Endodermal cell (in vitro differentiated cells): ENCODE results near the gene RAB31. TPM values are rescaled to one million over a fixed set of nuclear protein-coding genes. Genes with fewer than 3 reads are reported as not detected.

Source experiments
- DNase-seq: peaks from one replicate; pipeline ENCODE4 v3.0.0-alpha.2; 2017
- H3K27ac ChIP-seq: 2 replicates; pipeline ENCODE4 v1.5.1; 2013; ENCODE audit warnings: mild to moderate bottlenecking, low read depth, low read length, moderate library complexity
- H3K27me3 ChIP-seq: 2 replicates; pipeline ENCODE4 v1.6.1; 2013; ENCODE audit warnings: mild to moderate bottlenecking, low read length, moderate library complexity; ENCODE audit not compliant: insufficient read depth, control insufficient read depth, poor library complexity, severe bottlenecking
- H3K36me3 ChIP-seq: 2 replicates; pipeline ENCODE4 v1.7.0; 2013; ENCODE audit warnings: mild to moderate bottlenecking, low read length, moderate library complexity; ENCODE audit not compliant: control insufficient read depth, insufficient read depth
- H3K4me1 ChIP-seq: one replicate; pipeline ENCODE4 v1.7.0; 2013; ENCODE audit warnings: low read length; ENCODE audit not compliant: control insufficient read depth, insufficient read depth
- H3K4me3 ChIP-seq: 2 replicates; pipeline ENCODE4 v1.5.1; 2013; ENCODE audit warnings: mild to moderate bottlenecking, low read length, moderate library complexity
- H3K9ac ChIP-seq: 2 replicates; pipeline ENCODE4 v1.6.1; 2013; ENCODE audit warnings: mild to moderate bottlenecking, low read length, moderate library complexity; ENCODE audit not compliant: poor library complexity, severe bottlenecking; ENCODE audit errors: extremely low read depth
- H3K9me3 ChIP-seq: 2 replicates; pipeline ENCODE4 v1.6.1; 2013; ENCODE audit warnings: mild to moderate bottlenecking, low read length, moderate library complexity; ENCODE audit not compliant: control insufficient read depth
- H3K27ac Mint-ChIP-seq: 2 replicates; pipeline ENCODE4 v1.8.0; 2020; ENCODE audit warnings: mixed read lengths
- H3K27me3 Mint-ChIP-seq: 2 replicates; pipeline ENCODE4 v1.8.0; 2021; ENCODE audit warnings: mild to moderate bottlenecking, mixed read lengths; ENCODE audit not compliant: insufficient read depth
- H3K36me3 Mint-ChIP-seq: 2 replicates; pipeline ENCODE4 v1.8.0; 2020; ENCODE audit warnings: low read depth, mixed read lengths
- H3K4me1 Mint-ChIP-seq: 2 replicates; pipeline ENCODE4 v1.8.0; 2020; ENCODE audit warnings: mixed read lengths
- H3K4me3 Mint-ChIP-seq: 2 replicates; pipeline ENCODE4 v1.8.0; 2020; ENCODE audit warnings: mild to moderate bottlenecking, moderate library complexity, mixed read lengths
- H3K9me3 Mint-ChIP-seq: 2 replicates; pipeline ENCODE4 v1.8.0; 2020; ENCODE audit warnings: mild to moderate bottlenecking, mixed read lengths
- CTCF ChIP-seq: fragments of 200-600 bp; sonication (generic); conservative IDR thresholded peaks from 2 replicates; pipeline ENCODE4 v1.5.0; 2021; ENCODE audit warnings: antibody characterized with exemption, mild to moderate bottlenecking
- WGBS, 2 experiments: methylation state at CpG; one replicate each; pipeline versions ENCODE4 v1.1.5 to v1.1.7; 2013; ENCODE audit warnings: missing lambda C conversion rate in 2 of 2, mixed read lengths in 1 of 2; ENCODE audit not compliant: insufficient coverage in 1 of 2, insufficient read length in 1 of 2; 5-methylcytosine and 5-hydroxymethylcytosine counted together
- total RNA-seq, 2 donors: library from RNA; stranded (reverse); fragmentation: NEBNext Ultra II Directional in 1 of 2; extraction: Animal tissue kit (Norgen Biotek cat#: 25700) in 1 of 2; gene quantifications; 2 replicates in 1 of 2; 3 replicates in 1 of 2; pipeline ENCODE4 v1.2.1, GENCODE V29; 2021

RAB31 gene
- total RNA-seq, 2 donors from 2014 or later = 11.7 to 20.3 TPM

DNA sequence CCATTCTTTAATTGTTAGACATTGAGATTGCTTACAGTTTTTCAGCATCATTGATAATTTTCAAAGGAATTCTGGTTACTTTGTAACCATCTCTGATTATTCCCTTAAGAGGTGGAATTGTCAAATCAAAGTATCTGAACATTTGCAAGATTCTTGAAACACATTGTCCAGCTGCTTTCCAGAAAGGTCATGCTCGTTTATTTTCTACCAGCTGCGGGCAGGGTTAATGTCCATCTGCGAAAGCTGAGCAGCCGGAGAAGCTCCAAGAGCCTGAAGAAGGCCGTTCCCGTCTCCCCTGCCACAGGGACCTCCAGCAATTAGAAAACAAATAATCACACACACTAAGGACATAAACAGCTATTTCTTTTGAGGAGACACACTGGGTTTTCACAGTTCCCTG is 101.6 kb downstream of the RAB31 start:
- Histone ChIP-seq H3K36me3 (no peaks in the 10 kb centered on the region), H3K9me3 (peaks cover 6% of the 10 kb centered on the region), H3K4me1 (peaks cover 4% of the 10 kb centered on the region), H3K9ac (no peak overlapping the region), H3K27ac (no peak overlapping the region), H3K4me3 (no peak overlapping the region), H3K27me3 (no peaks in the 10 kb centered on the region)
- Mint-ChIP-seq H3K27ac (no peak overlapping the region), H3K27me3 (peaks cover 1% of the 10 kb centered on the region), H3K36me3 (peaks cover 4% of the 10 kb centered on the region), H3K4me3 (no peak overlapping the region), H3K4me1 (peaks cover 11% of the 10 kb centered on the region), H3K9me3 (peaks cover 7% of the 10 kb centered on the region)
- no peak for TF ChIP-seq CTCF
- no peak for DNase-seq
- WGBS, 2 experiments = 88 to 91% methylated on average over 4 to 6 of the region's 6 CpGs

- Mint-ChIP-seq H3K27me3 (no peaks in the 10 kb centered on the region), H3K4me3 (no peak overlapping the region), H3K9me3 (peaks cover 3% of the 10 kb centered on the region), H3K36me3 (peaks cover 3% of the 10 kb centered on the region), H3K27ac (no peak overlapping the region), H3K4me1 (peaks cover 11% of the 10 kb centered on the region)
- Histone ChIP-seq H3K27me3 (no peaks in the 10 kb centered on the region), H3K4me3 (no peak overlapping the region), H3K36me3 (no peaks in the 10 kb centered on the region), H3K4me1 (peaks cover 4% of the 10 kb centered on the region), H3K27ac (no peak overlapping the region), H3K9ac (no peak overlapping the region), H3K9me3 (peaks cover 3% of the 10 kb centered on the region)
- no peak for TF ChIP-seq CTCF
- DNase-seq = no peak
- WGBS, 2 experiments = 88 to 90% methylated on average over 3 to 4 of the region's 4 CpGs
These were observed 102.2 kb downstream of the RAB31 start for GRCh38 chr18:9810299-9810698.

DNA sequence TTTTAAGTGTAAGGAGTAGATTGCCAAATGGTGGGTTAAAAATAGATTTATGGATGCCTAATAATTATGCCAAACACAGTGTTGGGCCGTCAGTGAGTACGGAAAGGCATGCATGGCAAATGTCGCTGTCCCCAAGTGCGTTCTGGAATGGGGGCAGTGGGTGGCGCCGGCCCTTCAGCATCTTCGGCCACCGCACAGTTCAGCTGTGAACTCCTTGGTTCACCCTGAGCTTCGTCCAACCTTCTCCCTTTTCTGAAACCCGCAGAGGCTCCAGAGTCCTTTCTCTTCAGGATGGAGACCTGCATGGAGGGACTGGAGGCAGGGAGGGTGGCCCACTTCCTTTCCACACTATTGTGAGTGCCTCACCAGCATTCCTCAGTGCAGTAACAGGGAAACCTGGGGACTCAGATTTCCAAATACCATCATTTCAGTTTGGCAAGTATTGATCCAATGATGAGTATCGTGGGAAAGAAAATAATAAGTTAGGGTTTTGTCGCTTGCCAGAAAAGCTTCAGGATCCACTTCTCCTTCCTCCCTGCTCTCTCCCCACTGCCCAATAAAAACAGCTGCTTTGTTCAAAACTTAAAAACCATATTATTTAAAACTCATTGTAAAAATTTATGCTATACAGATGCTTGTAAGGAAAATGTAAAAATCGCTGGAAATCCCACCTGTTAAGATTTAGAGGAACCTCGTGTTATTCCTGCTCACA is 103.0 kb downstream of the RAB31 start:
- Mint-ChIP-seq H3K4me1 (peaks cover 11% of the 10 kb centered on the region), H3K27ac (no peak overlapping the region), H3K9me3 (no peaks in the 10 kb centered on the region), H3K4me3 (no peak overlapping the region), H3K27me3 (no peaks in the 10 kb centered on the region), H3K36me3 (no peaks in the 10 kb centered on the region)
- TF ChIP-seq CTCF = peak; percentile 71
- peaks cover 4% of the 10 kb centered on the region for H3K4me1 ChIP-seq
- peak; percentile 69 for DNase-seq
- no peaks in the 10 kb centered on the region for H3K9me3 ChIP-seq
- 82 to 88% methylated on average over 6 to 12 of the region's 14 CpGs for WGBS, 2 experiments
- no peaks in the 10 kb centered on the region for H3K36me3 ChIP-seq
- H3K27me3 ChIP-seq = no peaks in the 10 kb centered on the region
- no peak overlapping the region for H3K4me3 ChIP-seq
- no peak overlapping the region for H3K27ac ChIP-seq
- H3K9ac ChIP-seq = no peak overlapping the region
